Subcutaneous adipose tissue (tissue), 4 donors: ENCODE data around the gene CMIP. TPM values are rescaled to one million over a fixed set of nuclear protein-coding genes. Genes with fewer than 3 reads are reported as not detected.

ENCODE experiments used
- CTCF ChIP-seq: fragments of 450-650 bp; IDR thresholded peaks from one replicate; pipeline ENCODE4 v1.5.1; 2016; ENCODE audit warnings: low read depth, mild to moderate bottlenecking, control low read depth, antibody characterized with exemption, moderate library complexity
- total RNA-seq, 4 donors: library from RNA; depleted of rRNA; stranded (reverse); fragments of >200 nt; gene quantifications; one replicate each; pipeline ENCODE4 v1.1.0, GENCODE V29; 2016

CMIP gene
- total RNA-seq, 4 donors from 2014 or later, result 19.9 to 40.3 (median 26.0) TPM

GRCh38 chr16:81553080-81553813 is 108.6 kb downstream of the CMIP start:
- TF ChIP-seq CTCF, result no peak

- no peak for TF ChIP-seq CTCF
Observed at GRCh38 chr16:81553814-81554675, 109.4 kb downstream of the CMIP start.

GRCh38 chr16:81554979-81555378 is 110.4 kb downstream of the CMIP start:
- TF ChIP-seq CTCF, result no peak

- no peak for TF ChIP-seq CTCF
Observed at GRCh38 chr16:81555660-81556059, 111.1 kb downstream of the CMIP start.

- no peak for TF ChIP-seq CTCF
Observed at GRCh38 chr16:81556715-81557284, 112.2 kb downstream of the CMIP start.

- TF ChIP-seq CTCF, result no peak
Observed at GRCh38 chr16:81558077-81558443, 113.5 kb downstream of the CMIP start.
